HL-60 (cell line): Measurements from ENCODE around the gene KCNH5.

ENCODE experiments used
- DNase-seq, 2 experiments: peaks; one replicate each; pipeline ENCODE4 v3.0.0-alpha.2; 2010 to 2020; ENCODE audit warnings: low read depth in 1 of 2, low spot score in 1 of 2
- H3K27ac ChIP-seq: fragments of 250-450 bp; sonication (Bioruptor Pico); replicated peaks from 2 replicates; pipeline ENCODE4 v1.5.1; 2020; ENCODE audit warnings: mild to moderate bottlenecking, moderate library complexity
- H3K27me3 ChIP-seq: fragments of 250-450 bp; sonication (Bioruptor Pico); 2 replicates; pipeline ENCODE4 v1.5.1; 2021; ENCODE audit warnings: mild to moderate bottlenecking, moderate library complexity; ENCODE audit not compliant: insufficient read depth, poor library complexity, severe bottlenecking
- H3K4me3 ChIP-seq: replicated peaks from 2 replicates; pipeline ENCODE4 v1.5.1; 2011; ENCODE audit warnings: mild to moderate bottlenecking, control low read depth, low read length; ENCODE audit not compliant: insufficient read depth
- GABPA ChIP-seq: IDR thresholded peaks from 2 replicates; pipeline ENCODE4 v1.6.1; 2012; ENCODE audit warnings: low read depth
- POLR2AphosphoS5 ChIP-seq: IDR thresholded peaks from 2 replicates; pipeline ENCODE4 v1.6.1; 2012; ENCODE audit warnings: low read depth
- SPI1 ChIP-seq: IDR thresholded peaks from 2 replicates; pipeline ENCODE4 v1.6.1; 2012; ENCODE audit warnings: low read depth, mild to moderate bottlenecking, borderline replicate concordance
- TF ChIP-seq, protein P1 (sequence below): IDR thresholded peaks from one replicate; pipeline ENCODE4 v1.5.1; 2011; ENCODE audit warnings: low read length, control low read depth, inconsistent platforms; ENCODE audit not compliant: insufficient read depth
- TF ChIP-seq, protein P2 (sequence below): IDR thresholded peaks from 2 replicates; pipeline ENCODE4 v1.6.1; 2012; ENCODE audit warnings: low read depth; ENCODE audit not compliant: insufficient replicate concordance

The KCNH5 gene

DNA sequence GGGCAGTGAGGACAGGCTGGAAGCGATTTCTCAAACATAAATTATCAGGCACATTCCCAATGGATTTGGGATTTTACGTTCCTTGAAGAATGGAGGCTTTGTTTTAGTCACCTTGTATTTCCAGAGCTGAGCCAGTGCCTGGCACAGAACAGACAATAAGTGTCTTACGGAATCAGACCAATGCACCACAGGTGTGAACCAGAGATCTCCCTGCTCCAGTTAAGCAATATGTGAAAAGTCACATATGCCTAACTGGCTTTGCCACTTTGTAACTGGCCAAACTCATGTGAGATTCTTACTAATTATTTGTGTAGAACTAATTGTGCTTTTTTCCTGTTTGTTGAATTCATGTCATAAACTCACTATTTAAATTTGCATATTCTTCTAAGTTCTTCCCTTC, 130.4 kb downstream of the KCNH5 start:
- TF ChIP-seq, protein P1, sequence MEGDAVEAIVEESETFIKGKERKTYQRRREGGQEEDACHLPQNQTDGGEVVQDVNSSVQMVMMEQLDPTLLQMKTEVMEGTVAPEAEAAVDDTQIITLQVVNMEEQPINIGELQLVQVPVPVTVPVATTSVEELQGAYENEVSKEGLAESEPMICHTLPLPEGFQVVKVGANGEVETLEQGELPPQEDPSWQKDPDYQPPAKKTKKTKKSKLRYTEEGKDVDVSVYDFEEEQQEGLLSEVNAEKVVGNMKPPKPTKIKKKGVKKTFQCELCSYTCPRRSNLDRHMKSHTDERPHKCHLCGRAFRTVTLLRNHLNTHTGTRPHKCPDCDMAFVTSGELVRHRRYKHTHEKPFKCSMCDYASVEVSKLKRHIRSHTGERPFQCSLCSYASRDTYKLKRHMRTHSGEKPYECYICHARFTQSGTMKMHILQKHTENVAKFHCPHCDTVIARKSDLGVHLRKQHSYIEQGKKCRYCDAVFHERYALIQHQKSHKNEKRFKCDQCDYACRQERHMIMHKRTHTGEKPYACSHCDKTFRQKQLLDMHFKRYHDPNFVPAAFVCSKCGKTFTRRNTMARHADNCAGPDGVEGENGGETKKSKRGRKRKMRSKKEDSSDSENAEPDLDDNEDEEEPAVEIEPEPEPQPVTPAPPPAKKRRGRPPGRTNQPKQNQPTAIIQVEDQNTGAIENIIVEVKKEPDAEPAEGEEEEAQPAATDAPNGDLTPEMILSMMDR, result no peak
- no peak for TF ChIP-seq GABPA
- TF ChIP-seq, protein P2, sequence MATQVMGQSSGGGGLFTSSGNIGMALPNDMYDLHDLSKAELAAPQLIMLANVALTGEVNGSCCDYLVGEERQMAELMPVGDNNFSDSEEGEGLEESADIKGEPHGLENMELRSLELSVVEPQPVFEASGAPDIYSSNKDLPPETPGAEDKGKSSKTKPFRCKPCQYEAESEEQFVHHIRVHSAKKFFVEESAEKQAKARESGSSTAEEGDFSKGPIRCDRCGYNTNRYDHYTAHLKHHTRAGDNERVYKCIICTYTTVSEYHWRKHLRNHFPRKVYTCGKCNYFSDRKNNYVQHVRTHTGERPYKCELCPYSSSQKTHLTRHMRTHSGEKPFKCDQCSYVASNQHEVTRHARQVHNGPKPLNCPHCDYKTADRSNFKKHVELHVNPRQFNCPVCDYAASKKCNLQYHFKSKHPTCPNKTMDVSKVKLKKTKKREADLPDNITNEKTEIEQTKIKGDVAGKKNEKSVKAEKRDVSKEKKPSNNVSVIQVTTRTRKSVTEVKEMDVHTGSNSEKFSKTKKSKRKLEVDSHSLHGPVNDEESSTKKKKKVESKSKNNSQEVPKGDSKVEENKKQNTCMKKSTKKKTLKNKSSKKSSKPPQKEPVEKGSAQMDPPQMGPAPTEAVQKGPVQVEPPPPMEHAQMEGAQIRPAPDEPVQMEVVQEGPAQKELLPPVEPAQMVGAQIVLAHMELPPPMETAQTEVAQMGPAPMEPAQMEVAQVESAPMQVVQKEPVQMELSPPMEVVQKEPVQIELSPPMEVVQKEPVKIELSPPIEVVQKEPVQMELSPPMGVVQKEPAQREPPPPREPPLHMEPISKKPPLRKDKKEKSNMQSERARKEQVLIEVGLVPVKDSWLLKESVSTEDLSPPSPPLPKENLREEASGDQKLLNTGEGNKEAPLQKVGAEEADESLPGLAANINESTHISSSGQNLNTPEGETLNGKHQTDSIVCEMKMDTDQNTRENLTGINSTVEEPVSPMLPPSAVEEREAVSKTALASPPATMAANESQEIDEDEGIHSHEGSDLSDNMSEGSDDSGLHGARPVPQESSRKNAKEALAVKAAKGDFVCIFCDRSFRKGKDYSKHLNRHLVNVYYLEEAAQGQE, result no peak
- TF ChIP-seq POLR2AphosphoS5, result no peak
- no peak for TF ChIP-seq SPI1
- H3K4me3 ChIP-seq, result no peak overlapping the region
- no peak for DNase-seq
- H3K27me3 ChIP-seq, result no peaks in the 10 kb centered on the region
- no peak overlapping the region for H3K27ac ChIP-seq

DNA sequence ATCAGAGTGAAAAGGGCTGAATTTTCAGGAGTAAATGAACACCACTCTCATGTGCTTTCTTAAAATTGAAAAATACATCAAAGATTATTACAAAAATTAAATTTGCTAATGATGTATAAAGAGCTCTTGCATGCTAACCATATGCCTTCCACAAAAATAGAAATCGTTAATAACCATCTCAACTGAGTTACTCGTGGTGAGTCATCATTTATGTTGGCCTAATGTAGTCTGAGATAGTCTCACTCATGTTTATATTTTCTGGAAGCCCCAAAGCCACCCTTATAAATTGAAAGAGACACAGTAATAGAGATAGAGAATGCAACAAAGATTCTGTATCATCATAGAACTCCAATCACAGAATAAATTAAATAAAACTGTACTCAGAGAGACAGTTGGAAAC, 131.2 kb downstream of the KCNH5 start:
- no peak for DNase-seq
- Histone ChIP-seq H3K27me3 (no peaks in the 10 kb centered on the region), H3K27ac (no peak overlapping the region), H3K4me3 (no peak overlapping the region)
- no peak for TF ChIP-seq POLR2AphosphoS5
- no peak for TF ChIP-seq SPI1
- TF ChIP-seq, protein P2, result no peak

DNA sequence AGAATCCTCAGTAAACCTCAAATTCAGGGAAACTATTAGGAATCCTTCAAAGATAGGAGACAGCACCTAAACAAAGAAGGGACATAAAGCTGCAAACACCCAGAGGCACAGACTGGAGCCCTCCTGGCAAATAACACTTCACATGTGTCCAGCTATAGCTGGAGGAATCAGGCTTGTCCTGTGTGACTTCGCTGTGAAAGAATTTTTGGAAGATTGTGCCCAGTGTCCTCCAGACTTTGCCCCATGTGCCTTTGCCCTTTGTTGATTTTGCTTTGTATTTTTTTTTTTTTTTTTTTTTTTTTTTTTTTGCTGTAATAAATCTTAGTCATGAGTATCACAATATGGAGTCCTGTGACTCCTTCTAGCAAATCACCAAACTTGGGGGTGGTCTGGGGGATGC, 136.8 kb downstream of the KCNH5 start:
- DNase-seq, result no peak
- TF ChIP-seq, protein P2, result no peak
- no peak for TF ChIP-seq POLR2AphosphoS5
- TF ChIP-seq GABPA, result no peak
- TF ChIP-seq, protein P1, result no peak
- TF ChIP-seq SPI1, result no peak
- Histone ChIP-seq H3K27me3 (no peaks in the 10 kb centered on the region), H3K27ac (no peak overlapping the region), H3K4me3 (no peak overlapping the region)

DNA sequence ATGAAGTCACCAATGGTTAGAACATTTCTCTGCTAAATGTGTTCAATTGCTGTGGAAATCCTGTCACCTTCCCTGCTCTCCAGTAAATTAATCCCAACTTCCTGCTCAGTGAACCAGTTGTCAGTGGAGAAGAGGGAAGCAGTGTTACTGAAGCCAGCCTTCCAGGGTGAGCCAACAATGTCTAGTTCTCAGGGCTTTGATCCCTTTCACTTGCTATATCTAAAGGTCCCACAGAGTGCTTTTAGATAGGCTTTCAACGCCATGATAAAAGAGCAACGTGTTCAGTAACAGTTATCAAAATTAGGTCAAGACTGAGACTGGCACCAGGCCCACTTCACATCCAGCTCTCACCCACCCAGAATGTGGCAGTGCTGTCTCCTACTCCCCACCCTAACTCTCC, 139.7 kb downstream of the KCNH5 start:
- no peak overlapping the region for H3K27ac ChIP-seq
- no peaks in the 10 kb centered on the region for H3K27me3 ChIP-seq
- DNase-seq, result no peak
- TF ChIP-seq, protein P2, result no peak
- no peak for TF ChIP-seq GABPA
- TF ChIP-seq, protein P1, result no peak
- TF ChIP-seq SPI1, result no peak
- no peak for TF ChIP-seq POLR2AphosphoS5
- H3K4me3 ChIP-seq, result no peak overlapping the region
